ENCODE results near the gene DSTN.
"Not testable (repeated sequence)": the region's sequence is repeated elsewhere in the genome, so short reads cannot be mapped to it uniquely, and the experiment has no call there.

DSTN gene

DNA sequence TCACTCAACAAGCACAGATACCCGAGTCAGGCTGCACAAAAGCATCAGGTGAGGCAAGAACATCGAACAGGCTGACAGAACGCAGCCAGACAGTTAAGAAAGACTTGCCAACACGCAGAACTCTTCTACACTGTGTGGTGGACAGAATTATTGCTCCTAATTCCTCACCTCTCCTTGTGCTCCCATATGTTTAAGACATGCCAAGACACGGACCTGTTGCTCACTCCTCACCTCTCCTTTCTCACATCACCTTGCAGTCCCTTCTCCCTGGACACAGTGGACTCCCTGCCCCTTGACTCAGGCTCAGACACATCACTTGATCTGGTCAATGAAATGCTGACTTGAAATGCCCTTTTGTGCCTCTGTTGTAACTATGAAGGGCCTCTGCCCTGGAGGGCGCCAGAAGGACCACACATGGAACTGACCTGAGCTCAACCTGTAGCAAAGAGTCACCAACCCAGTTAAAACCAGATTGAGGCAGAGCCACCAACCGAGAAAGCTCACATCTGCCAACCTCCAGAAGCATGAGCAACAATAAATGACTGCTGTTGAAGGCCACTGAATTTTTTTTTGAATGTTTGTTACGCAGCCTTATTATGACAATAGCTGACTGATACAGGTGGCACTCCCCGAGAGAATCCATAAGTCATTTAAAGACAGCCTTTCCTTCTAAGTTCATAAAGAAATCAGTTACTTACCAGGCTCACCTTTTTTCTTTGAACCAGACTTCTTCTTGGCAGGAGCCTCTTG, 88.2 kb downstream of the DSTN start:
- TF ChIP-seq, protein P1, sequence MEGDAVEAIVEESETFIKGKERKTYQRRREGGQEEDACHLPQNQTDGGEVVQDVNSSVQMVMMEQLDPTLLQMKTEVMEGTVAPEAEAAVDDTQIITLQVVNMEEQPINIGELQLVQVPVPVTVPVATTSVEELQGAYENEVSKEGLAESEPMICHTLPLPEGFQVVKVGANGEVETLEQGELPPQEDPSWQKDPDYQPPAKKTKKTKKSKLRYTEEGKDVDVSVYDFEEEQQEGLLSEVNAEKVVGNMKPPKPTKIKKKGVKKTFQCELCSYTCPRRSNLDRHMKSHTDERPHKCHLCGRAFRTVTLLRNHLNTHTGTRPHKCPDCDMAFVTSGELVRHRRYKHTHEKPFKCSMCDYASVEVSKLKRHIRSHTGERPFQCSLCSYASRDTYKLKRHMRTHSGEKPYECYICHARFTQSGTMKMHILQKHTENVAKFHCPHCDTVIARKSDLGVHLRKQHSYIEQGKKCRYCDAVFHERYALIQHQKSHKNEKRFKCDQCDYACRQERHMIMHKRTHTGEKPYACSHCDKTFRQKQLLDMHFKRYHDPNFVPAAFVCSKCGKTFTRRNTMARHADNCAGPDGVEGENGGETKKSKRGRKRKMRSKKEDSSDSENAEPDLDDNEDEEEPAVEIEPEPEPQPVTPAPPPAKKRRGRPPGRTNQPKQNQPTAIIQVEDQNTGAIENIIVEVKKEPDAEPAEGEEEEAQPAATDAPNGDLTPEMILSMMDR (IDR thresholded peaks at IDR 0.05; ENCODE audit: low read depth, low read length), result no peak
- in situ Hi-C loops (cut with HindIII; ENCODE audit: low sequenced_read_pairs), result no loop called here
- H3K4me3 ChIP-seq (ENCODE audit: low read depth, low read length), result no peak overlapping the region
- DNase-seq (ENCODE audit: low read depth, low spot score), result no peak

DNA sequence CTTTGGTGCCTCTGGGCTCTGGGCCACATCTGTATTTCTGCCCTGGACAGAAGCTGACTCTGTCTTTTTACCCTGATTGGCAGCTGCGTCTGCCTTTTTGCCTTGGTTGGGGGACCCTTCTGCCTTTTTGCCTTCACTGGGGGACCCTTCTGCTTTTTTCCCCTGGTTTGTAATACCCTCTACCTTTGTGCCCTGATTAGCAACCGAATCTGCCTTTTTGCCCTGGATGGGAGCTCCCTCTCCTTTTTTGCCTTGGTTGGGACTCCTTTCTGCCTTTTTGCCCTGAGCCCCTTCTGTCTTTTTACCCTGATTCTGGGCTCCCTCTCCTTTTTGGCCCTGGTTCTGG, 88.7 kb downstream of the DSTN start:
- TF ChIP-seq, protein P1 (IDR thresholded peaks at IDR 0.05; ENCODE audit: low read depth, low read length), result no peak
- no peak for DNase-seq (ENCODE audit: low read depth, low spot score)
- in situ Hi-C loops (cut with HindIII; ENCODE audit: low sequenced_read_pairs), result no loop called here
- no peak overlapping the region for H3K4me3 ChIP-seq (ENCODE audit: low read depth, low read length)

DNA sequence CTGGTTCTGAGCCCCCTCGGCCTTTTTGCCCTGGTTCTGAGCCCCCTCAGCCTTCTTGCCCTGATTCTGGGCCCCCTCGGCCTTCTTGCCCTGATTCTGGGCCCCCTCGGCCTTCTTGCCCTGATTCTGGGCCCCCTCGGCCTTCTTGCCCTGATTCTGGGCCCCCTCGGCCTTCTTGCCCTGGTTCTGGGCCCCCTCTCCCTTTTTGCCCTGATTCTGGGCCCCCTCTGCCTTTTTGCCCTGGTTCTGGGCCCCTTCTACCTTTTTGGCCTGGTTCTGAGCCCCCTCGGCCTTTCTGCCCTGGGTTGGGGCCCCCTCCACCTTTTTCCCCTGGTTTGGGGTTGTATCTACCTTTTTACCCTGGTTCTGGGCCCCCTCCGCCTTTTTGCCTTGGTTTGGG, 89.5 kb downstream of the DSTN start:
- DNase-seq (ENCODE audit: low read depth, low spot score); H3K4me3 ChIP-seq (ENCODE audit: low read depth, low read length); in situ Hi-C loops (cut with HindIII; ENCODE audit: low sequenced_read_pairs): not testable (repeated sequence)

All from astrocyte of the spinal cord (primary cell).